ENCODE data around the gene TMEM184B.

Gene TMEM184B

GRCh38 chr22:38273135-38273826 lies 471 bp upstream of the TMEM184B start:
- no peak for DNase-seq

GRCh38 chr22:38271927-38272372 lies 860 bp downstream of the TMEM184B start:
- DNase-seq = no peak

DNA sequence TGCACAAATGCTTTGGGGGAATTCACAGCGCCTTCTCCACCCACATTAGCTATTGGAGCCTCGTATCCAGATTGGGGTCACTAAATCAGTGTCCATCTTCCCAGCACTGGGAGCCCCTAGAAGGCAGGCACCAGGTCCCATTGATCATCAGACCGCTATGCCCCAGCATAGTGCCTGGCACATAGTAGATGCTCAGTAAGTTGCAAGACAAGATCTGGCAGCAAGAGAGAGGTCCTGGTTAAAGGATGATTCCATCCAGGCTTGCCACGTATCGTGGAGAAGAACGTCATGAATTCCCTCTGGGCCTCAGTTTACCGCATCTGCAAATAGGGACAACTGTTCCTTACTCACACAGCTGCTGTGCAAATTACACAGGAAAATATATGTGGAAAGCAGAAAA lies 1.7 kb downstream of the TMEM184B start:
- no peak for DNase-seq

- no peak for DNase-seq
These were observed 2.5 kb downstream of the TMEM184B start for GRCh38 chr22:38270091-38270992.

GRCh38 chr22:38269466-38269865 lies 3.3 kb downstream of the TMEM184B start:
- no peak for DNase-seq

- DNase-seq = no peak
These were observed 5.7 kb downstream of the TMEM184B start for GRCh38 chr22:38267086-38267485.

GRCh38 chr22:38266120-38266519 lies 6.7 kb downstream of the TMEM184B start:
- no peak for DNase-seq

DNA sequence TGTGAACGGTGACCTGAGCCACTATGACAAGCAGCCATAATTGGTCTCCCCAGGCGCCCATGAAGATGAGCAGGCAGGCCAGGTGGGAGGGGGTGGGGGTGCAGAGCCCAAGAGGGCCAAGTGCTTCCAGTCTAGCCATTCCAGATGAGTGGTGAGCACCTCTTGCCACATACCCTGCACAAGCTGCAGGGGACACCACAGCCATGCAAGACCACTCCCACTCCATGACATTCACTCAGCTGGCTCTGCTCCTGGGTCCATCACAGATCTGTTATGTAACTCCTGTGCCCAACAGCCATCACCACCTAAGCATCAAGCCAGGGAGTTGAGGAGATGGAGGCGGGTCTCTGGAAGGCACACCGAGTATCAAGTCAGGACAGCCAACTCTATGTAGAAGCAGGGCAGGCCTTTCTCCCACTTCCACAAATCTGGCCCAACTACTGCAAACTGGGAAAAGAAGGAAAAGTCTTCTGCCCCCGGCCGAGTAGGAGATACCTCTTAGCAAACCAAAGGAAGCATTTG lies 8.4 kb downstream of the TMEM184B start:
- no peak for DNase-seq

DNA sequence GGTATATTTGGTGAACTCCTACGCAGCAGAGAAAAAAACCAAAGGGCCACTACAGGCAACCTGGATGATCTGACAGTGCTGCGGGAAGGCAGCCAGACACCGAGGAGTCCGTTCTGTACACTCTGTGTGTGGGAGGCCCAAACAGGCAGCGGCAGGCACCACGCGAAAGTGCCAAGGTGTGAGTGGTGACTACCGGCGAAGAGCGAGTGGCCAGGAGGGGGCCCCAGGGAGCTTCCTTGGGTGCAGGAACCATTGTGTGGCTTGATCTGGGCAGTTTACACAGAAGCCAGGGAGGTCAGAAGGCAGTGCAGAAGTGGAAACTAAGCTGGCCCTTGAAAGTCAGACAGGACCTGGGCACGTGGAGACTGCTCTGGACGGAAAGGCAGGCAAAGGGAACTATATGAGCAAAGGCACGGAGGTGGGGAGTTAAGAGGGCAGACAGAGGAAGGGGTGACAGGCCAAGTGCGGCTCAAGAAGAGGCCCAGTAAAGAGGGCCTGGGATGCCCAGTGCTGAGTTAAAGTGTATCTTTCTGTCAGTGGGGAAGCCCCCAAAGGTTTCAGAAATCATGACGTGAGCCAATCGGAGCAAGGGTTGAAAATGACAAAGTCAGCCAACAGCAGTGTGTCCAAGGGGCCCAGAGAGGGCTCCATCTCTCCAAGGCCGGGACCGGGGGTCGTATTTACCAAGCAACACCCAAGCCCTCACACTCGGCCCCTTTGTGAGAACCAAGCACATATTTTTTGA lies 10.6 kb downstream of the TMEM184B start:
- DNase-seq = no peak

GRCh38 chr22:38260761-38261681 lies 11.8 kb downstream of the TMEM184B start:
- no peak for DNase-seq

DNA sequence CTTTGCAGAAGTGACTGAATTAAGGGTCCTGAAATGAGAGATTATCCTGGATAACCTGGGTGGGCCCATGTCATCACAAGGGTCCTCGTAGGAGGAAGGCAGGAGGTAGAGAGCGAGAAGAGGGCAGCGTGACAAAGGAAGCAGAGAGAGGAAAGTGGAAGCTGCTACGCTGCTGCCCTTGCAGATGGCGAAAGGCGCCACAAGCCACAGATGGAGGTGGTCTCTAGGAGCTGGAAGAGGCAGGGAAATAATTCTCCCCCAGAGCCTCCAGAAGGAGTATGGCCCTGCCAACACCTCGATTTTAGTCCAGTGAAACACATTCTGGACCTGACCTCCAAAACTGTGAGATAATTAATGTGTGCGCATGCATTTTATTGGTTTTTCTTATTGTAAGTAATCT lies 13.4 kb downstream of the TMEM184B start:
- no peak for DNase-seq

- DNase-seq = no peak
These were observed 13.9 kb downstream of the TMEM184B start for GRCh38 chr22:38258895-38259294.

DNA sequence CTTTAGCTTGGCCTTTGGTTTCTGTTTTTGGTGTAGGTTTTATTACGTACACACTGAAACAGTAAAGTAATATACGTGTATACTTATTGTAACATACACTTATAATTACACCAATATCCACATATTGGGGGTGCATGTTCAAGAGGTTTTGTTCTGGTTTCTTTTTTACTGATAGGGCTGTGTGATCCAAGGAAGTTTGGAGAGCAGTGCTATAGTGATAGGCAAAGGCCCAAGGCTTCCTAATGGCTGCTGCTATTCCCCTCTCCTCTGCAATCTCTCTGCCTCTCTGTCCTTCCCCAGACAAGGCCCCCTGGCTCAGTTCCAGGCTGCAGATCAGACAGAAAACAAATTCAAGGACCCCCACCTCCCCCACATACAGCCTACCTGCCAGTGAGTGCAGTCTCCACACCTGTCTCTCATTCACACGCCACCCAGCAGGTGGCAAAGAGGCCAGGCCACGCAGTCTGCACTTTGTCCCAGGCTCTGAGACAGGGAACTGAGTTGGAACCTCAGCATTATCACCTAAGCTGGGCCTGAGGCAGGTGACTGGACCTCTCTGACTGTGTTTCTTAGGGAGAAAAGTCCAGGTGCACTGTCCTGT lies 15.1 kb downstream of the TMEM184B start:
- DNase-seq = no peak

- DNase-seq = no peak
These were observed 15.6 kb downstream of the TMEM184B start for GRCh38 chr22:38257181-38257580.

GRCh38 chr22:38255697-38256096 lies 17.1 kb downstream of the TMEM184B start:
- no peak for DNase-seq

GRCh38 chr22:38251341-38251692 lies 21.5 kb downstream of the TMEM184B start:
- DNase-seq = no peak

DNA sequence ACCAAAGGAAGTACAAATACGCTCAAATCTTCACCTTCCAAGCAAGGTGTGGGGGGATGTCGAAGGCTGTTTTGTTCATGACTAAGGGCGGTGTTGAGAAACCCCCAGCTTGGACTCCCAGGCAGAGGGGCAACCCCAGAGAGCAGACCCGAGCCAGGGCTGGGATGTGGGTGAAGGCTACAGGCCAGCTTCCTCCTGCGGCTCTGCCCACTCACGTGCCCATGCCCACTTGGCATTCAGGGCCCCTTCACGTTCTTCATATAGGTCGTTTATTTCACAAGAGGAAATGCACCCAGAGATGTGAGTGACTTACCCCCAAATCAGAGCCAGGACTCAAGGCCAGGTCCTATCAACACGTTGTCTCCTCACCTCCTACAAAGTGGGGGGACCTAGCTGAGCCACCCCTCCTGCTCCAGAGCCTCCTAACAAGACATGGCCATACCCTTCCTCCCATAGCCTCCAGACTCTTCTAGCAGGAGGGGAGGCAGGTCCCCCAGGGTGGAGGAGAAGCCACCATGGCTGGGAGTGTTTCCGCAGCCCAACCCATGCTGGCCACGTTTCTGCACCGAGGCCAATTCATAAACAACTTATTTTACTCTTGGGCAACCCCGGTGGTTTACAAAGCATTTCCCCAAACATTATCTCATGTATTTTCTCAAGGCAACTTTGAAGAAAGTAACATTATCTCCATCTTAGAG lies 22.0 kb downstream of the TMEM184B start:
- no peak for DNase-seq

GRCh38 chr22:38249803-38250642 lies 22.8 kb downstream of the TMEM184B start:
- DNase-seq = no peak

GRCh38 chr22:38249301-38249700 lies 23.5 kb downstream of the TMEM184B start:
- no peak for DNase-seq

GRCh38 chr22:38248280-38248679 lies 24.5 kb downstream of the TMEM184B start:
- no peak for DNase-seq

Measured in NCI-H1694 treated with DMSO at 0.1 percent for 48 hours (cell line).